Spleen (tissue), 11 donors: ENCODE data around the gene DYSF. TPM values are rescaled to one million over a fixed set of nuclear protein-coding genes. Genes with fewer than 3 reads are reported as not detected.
A peak's percentile ranks its signal among the peaks of the same experiment; 100 is the strongest.

Experiments
- DNase-seq: peaks from one replicate; pipeline ENCODE4 v3.0.0-alpha.2; 2020
- H3K27ac ChIP-seq, 8 donors: fragments of 200-600 bp; sonication (generic) in 7 of 8; 1 replicate in 4 of 8; 2 replicates in 4 of 8; pipeline versions ENCODE4 v1.5.0 to v1.8.0; 2016 to 2021; ENCODE audit warnings: inconsistent platforms in 4 of 8, mild to moderate bottlenecking in 4 of 8, moderate library complexity in 1 of 8
- H3K27me3 ChIP-seq, 7 donors: fragments of 200-600 bp; sonication (generic) in 6 of 7; replicated peaks in 1 of 7; 1 replicate in 4 of 7; 2 replicates in 3 of 7; pipeline versions ENCODE4 v1.5.0 to v1.8.0; 2016 to 2021; ENCODE audit warnings: inconsistent platforms in 3 of 7, mild to moderate bottlenecking in 1 of 7
- H3K36me3 ChIP-seq, 6 donors: fragments of 200-600 bp; sonication (generic) in 5 of 6; 1 replicate in 4 of 6; 2 replicates in 2 of 6; pipeline versions ENCODE4 v1.5.0 to v1.8.0; 2016 to 2021; ENCODE audit warnings: inconsistent platforms in 2 of 6
- H3K4me1 ChIP-seq, 6 donors: fragments of 200-600 bp; sonication (generic) in 5 of 6; 1 replicate in 3 of 6; 2 replicates in 3 of 6; pipeline versions ENCODE4 v1.5.0 to v1.8.0; 2016 to 2021; ENCODE audit warnings: inconsistent platforms in 3 of 6
- H3K4me3 ChIP-seq, 8 donors: fragments of 200-600 bp; sonication (generic) in 7 of 8; 1 replicate in 4 of 8; 2 replicates in 4 of 8; pipeline versions ENCODE4 v1.5.0 to v1.8.0; 2016 to 2021; ENCODE audit warnings: inconsistent platforms in 4 of 8, mild to moderate bottlenecking in 4 of 8, moderate library complexity in 2 of 8
- H3K9me3 ChIP-seq, 8 donors: fragments of 200-600 bp; sonication (generic) in 7 of 8; 1 replicate in 4 of 8; 2 replicates in 4 of 8; pipeline versions ENCODE4 v1.5.0 to v1.8.0; 2016 to 2021; ENCODE audit warnings: inconsistent platforms in 4 of 8
- CTCF ChIP-seq, 11 experiments: fragments of 200-600 bp in 7 of 11; fragments of 450-650 bp in 4 of 11; sonication (generic) in 4 of 11; IDR thresholded peaks in 8 of 11; conservative IDR thresholded peaks in 3 of 11; 1 replicate in 7 of 11; 2 replicates in 4 of 11; pipeline versions ENCODE4 v1.4.0 to v1.8.0; 2016 to 2021; ENCODE audit warnings: antibody characterized with exemption in 11 of 11, inconsistent platforms in 4 of 11, mild to moderate bottlenecking in 1 of 11
- POLR2A ChIP-seq, 3 donors: fragments of 450-650 bp; IDR thresholded peaks; one replicate each; pipeline ENCODE4 v1.5.1; 2017; ENCODE audit warnings: antibody characterized with exemption in 3 of 3, mild to moderate bottlenecking in 1 of 3
- POLR2AphosphoS5 ChIP-seq, 3 donors: sonication (generic); formaldehyde crosslinking; IDR thresholded peaks; one replicate each; pipeline ENCODE4 v1.5.1; 2017; ENCODE audit warnings: antibody characterized with exemption in 3 of 3
- WGBS, 5 donors: extraction: QIAGEN DNeasy Blood & Tissue Kit in 3 of 5; methylation state at CpG; one replicate each; pipeline versions ENCODE4 v1.1.5 to v1.1.7; 2013 to 2018; 5-methylcytosine and 5-hydroxymethylcytosine counted together
- intact Hi-C: fragments of 100-400 bp; cut with DNase I; formaldehyde crosslinking; loops from one replicate; pipeline ENCODE4 v1.15.0; 2023; ENCODE audit warnings: low total_unique reads
- polyA plus RNA-seq, 3 donors: library from polyadenylated mRNA; stranded (reverse); fragments of 200-250 nt; gene quantifications; one replicate each; pipeline ENCODE4 v1.2.1, GENCODE V29; 2013
- total RNA-seq, 7 donors: library from RNA; depleted of rRNA in 3 of 7; stranded (reverse); fragments of >200 nt in 3 of 7; fragmentation: NEBNext Ultra II Directional in 4 of 7; extraction: Animal tissue kit (Norgen Biotek cat#: 25700) in 4 of 7; gene quantifications; one replicate each; pipeline versions ENCODE4 v1.1.0 to v1.2.1, GENCODE V29; 2016 to 2021
- donor health status: healthy with polysubstance abuse.
- donor health status: DM: no; HTN: no; CAD: no; lungs with moderate emphysema.
- donor health status: DM: no; HTN: no; CAD: no.
- donor health status: Bipolar disorder and iron deficiency.
- donor health status: healthy.
- donor health status: DM: no; HTN: no; CAD: no.
- donor health status: DM: yes; HTN: yes; CAD: no.

DYSF gene
- total and polyA plus RNA-seq, 10 donors = 4.0 to 287 (median 124) TPM

- intact Hi-C loops = no loop called here
- no peaks in the 10 kb centered on the region for H3K9me3 ChIP-seq
- peak; percentile 58 for DNase-seq
- peaks cover 0 to 19% (median 5%) of the 10 kb centered on the region in 6 donors for H3K4me1 ChIP-seq
- no peak overlapping the region for H3K27ac ChIP-seq
- 85 to 92% (median 87%) methylated on average over 9 of the region's 9 CpGs for WGBS, 5 donors
- no peaks in the 10 kb centered on the region for H3K27me3 ChIP-seq
- TF ChIP-seq POLR2A (IDR thresholded peaks at IDR 0.05) (no peak), CTCF (IDR thresholded peaks at IDR 0.05 in 8 of 11, conservative IDR thresholded peaks at IDR 0.05 in 3 of 11) (no peak), POLR2AphosphoS5 (IDR thresholded peaks at IDR 0.05) (no peak)
- H3K4me3 ChIP-seq = no peak overlapping the region
- peaks cover 0 to 88% (median 6%) of the 10 kb centered on the region in 6 donors for H3K36me3 ChIP-seq
These were observed 221.9 kb downstream of the DYSF start for GRCh38 chr2:71675296-71675695.

DNA sequence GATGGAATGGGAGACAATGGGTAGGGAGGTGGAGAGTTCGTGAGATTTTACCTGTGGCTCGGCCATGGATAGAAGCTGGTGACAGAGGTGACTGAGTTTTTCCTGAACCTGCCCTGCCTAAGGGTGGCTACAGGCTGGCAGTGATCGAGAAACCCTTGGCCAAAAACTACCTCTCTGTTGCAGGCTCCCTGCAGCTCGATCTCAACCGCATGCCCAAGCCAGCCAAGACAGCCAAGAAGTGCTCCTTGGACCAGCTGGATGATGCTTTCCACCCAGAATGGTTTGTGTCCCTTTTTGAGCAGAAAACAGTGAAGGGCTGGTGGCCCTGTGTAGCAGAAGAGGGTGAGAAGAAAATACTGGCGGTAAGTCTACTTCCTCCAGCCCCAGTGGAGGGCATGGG is 225.5 kb downstream of the DYSF start:
- Histone ChIP-seq H3K4me3 (no peak overlapping the region), H3K9me3 (no peaks in the 10 kb centered on the region), H3K27me3 (no peaks in the 10 kb centered on the region), H3K4me1 (no peaks in the 10 kb centered on the region), H3K36me3 (peaks cover 0 to 88% (median 20%) of the 10 kb centered on the region in 6 donors), H3K27ac (no peak overlapping the region)
- intact Hi-C loops = no loop called here
- DNase-seq = no peak
- WGBS, 5 donors = 84 to 92% (median 89%) methylated on average over 6 of the region's 6 CpGs
- TF ChIP-seq CTCF (IDR thresholded peaks at IDR 0.05 in 8 of 11, conservative IDR thresholded peaks at IDR 0.05 in 3 of 11) (no peak), POLR2AphosphoS5 (IDR thresholded peaks at IDR 0.05) (no peak), POLR2A (IDR thresholded peaks at IDR 0.05) (no peak)

GRCh38 chr2:71679491-71679890 is 226.1 kb downstream of the DYSF start:
- intact Hi-C loops = no loop called here
- no peak overlapping the region for H3K4me3 ChIP-seq
- H3K27ac ChIP-seq = no peak overlapping the region
- H3K27me3 ChIP-seq = no peaks in the 10 kb centered on the region
- TF ChIP-seq POLR2AphosphoS5 (IDR thresholded peaks at IDR 0.05) (no peak), CTCF (IDR thresholded peaks at IDR 0.05 in 8 of 11, conservative IDR thresholded peaks at IDR 0.05 in 3 of 11) (no peak)
- no peaks in the 10 kb centered on the region for H3K4me1 ChIP-seq
- no peak for DNase-seq
- H3K9me3 ChIP-seq = no peaks in the 10 kb centered on the region
- whole genome bisulfite sequencing, 5 donors = 30 to 46% (median 44%) methylated on average over 4 of the region's 4 CpGs
- peaks cover 0 to 88% (median 24%) of the 10 kb centered on the region in 6 donors for H3K36me3 ChIP-seq

DNA sequence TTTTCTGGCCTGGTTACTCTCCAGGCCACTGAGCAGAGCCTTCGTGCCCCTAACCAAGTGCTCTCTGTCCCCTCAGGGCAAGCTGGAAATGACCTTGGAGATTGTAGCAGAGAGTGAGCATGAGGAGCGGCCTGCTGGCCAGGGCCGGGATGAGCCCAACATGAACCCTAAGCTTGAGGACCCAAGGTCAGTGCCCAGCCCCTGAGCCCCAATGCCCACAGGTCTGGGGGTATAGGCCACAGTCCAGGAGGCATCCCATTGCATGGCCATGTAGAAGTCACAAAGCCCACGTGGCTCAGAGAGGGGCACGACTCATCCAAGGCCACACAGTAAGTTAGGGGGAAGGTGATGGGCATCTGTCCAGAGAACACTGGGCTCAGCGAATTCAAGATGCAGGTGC is 227.6 kb downstream of the DYSF start:
- no peaks in the 10 kb centered on the region for H3K27me3 ChIP-seq
- H3K4me1 ChIP-seq = no peaks in the 10 kb centered on the region
- no peaks in the 10 kb centered on the region for H3K9me3 ChIP-seq
- WGBS, 5 donors = 78 to 88% (median 81%) methylated on average over 6 of the region's 6 CpGs
- DNase-seq = peak; percentile 49
- H3K4me3 ChIP-seq = no peak overlapping the region
- no peak overlapping the region for H3K27ac ChIP-seq
- peaks cover 0 to 88% (median 30%) of the 10 kb centered on the region in 6 donors for H3K36me3 ChIP-seq
- TF ChIP-seq POLR2AphosphoS5 (IDR thresholded peaks at IDR 0.05) (peak in 1 of 3 donors; percentile 27), CTCF (IDR thresholded peaks at IDR 0.05 in 8 of 11, conservative IDR thresholded peaks at IDR 0.05 in 3 of 11) (no peak)
- intact Hi-C loops = no loop called here
